ENCODE results near the gene SLC39A13. TPM values are rescaled to one million over a fixed set of nuclear protein-coding genes. Genes with fewer than 3 reads are reported as not detected.

SLC39A13 gene
- total RNA-seq, 1 experiment from 2014 or later = 50.2 TPM

- no TSS peak for BruUV-seq (replicated peaks)
- Histone ChIP-seq H3K9me3 (ENCODE audit: control insufficient read depth, insufficient read depth, low read depth, low read length) (no peaks in the 10 kb centered on the region), H3K4me1 (ENCODE audit: control insufficient read depth, insufficient read depth, low read length) (no peaks in the 10 kb centered on the region), H3K27ac (ENCODE audit: low read length) (no peak overlapping the region), H3K4me3 (ENCODE audit: low read depth in 2 of 2, low read length in 2 of 2) (no peak overlapping the region), H3K27me3 (ENCODE audit: control insufficient read depth, insufficient read depth, low read length) (no peaks in the 10 kb centered on the region), H3K36me3 (ENCODE audit: control insufficient read depth, insufficient read depth, low read length) (no peaks in the 10 kb centered on the region)
- in situ Hi-C loops (cut with HindIII; ENCODE audit: low pct_unique_long_range_greater_than_20kb, low sequenced_read_pairs) = no loop called here
- ChIA-PET CTCF (no interaction called here), POLR2A (no interaction called here)
- TF ChIP-seq POLR2AphosphoS5 (IDR thresholded peaks at IDR 0.05; ENCODE audit: low read depth, low read length) (no peak), SIN3A (IDR thresholded peaks at IDR 0.05; ENCODE audit: borderline replicate concordance, insufficient read depth, low read depth, low read length) (no peak), REST (IDR thresholded peaks at IDR 0.05; ENCODE audit: insufficient read depth in 1 of 2, low read depth in 2 of 2, low read length in 1 of 2) (no peak), TCF7L2 (IDR thresholded peaks at IDR 0.05; ENCODE audit: low read depth, low read length) (no peak), CTCF (IDR thresholded peaks at IDR 0.05) (no peak)
- no peak for DNase-seq (ENCODE audit: low read depth, low spot score)
- intact Hi-C loops (cut with micrococcal nuclease; ENCODE audit: unreplicated experiment) = no loop called here
- peak; percentile 24; the same call in 1 of the 2 replicates for ATAC-seq
These were observed 25.8 kb downstream of the SLC39A13 start for GRCh38 chr11:47434011-47434786.

- POLR2A ChIA-PET = no interaction called here
- CTCF ChIA-PET = no interaction called here
- in situ Hi-C loops (cut with HindIII; ENCODE audit: low pct_unique_long_range_greater_than_20kb, low sequenced_read_pairs) (no loop called here), intact Hi-C loops (cut with micrococcal nuclease; ENCODE audit: unreplicated experiment) (no loop called here)
- ATAC-seq (0 out of 2 replicates have a peak, but pooled peaks have one; percentile 11), DNase-seq (ENCODE audit: low read depth, low spot score) (no peak)
- Histone ChIP-seq H3K4me1 (ENCODE audit: control insufficient read depth, insufficient read depth, low read length) (no peaks in the 10 kb centered on the region), H3K27me3 (ENCODE audit: control insufficient read depth, insufficient read depth, low read length) (no peaks in the 10 kb centered on the region), H3K36me3 (ENCODE audit: control insufficient read depth, insufficient read depth, low read length) (no peaks in the 10 kb centered on the region), H3K9me3 (ENCODE audit: control insufficient read depth, insufficient read depth, low read depth, low read length) (no peaks in the 10 kb centered on the region), H3K4me3 (ENCODE audit: low read depth in 2 of 2, low read length in 2 of 2) (no peak overlapping the region), H3K27ac (ENCODE audit: low read length) (no peak overlapping the region)
- no TSS peak for BruUV-seq (replicated peaks)
- TF ChIP-seq POLR2AphosphoS5 (IDR thresholded peaks at IDR 0.05; ENCODE audit: low read depth, low read length) (no peak), SIN3A (IDR thresholded peaks at IDR 0.05; ENCODE audit: borderline replicate concordance, insufficient read depth, low read depth, low read length) (no peak), REST (IDR thresholded peaks at IDR 0.05; ENCODE audit: insufficient read depth in 1 of 2, low read depth in 2 of 2, low read length in 1 of 2) (no peak), CTCF (IDR thresholded peaks at IDR 0.05) (no peak), TCF7L2 (IDR thresholded peaks at IDR 0.05; ENCODE audit: low read depth, low read length) (no peak)
These were observed 27.3 kb downstream of the SLC39A13 start for GRCh38 chr11:47435687-47436086.
